ENCODE data around the gene B3GALT6.

Gene B3GALT6

GRCh38 chr1:1273512-1274298 lies 41.7 kb downstream of the B3GALT6 start, which contains the start of gene UBE2J2:
UBE2J2 (minus strand) TSS chr1:1273854; CDS start chr1:1267992, 5,862 bp downstream.
- H3K4me1 ChIP-seq (ENCODE audit: control insufficient read depth, insufficient read depth, low read length): peaks cover 18% of the 10 kb centered on the region
- H3K27me3 ChIP-seq (ENCODE audit: control insufficient read depth, insufficient read depth, low read length): peaks cover 7% of the 10 kb centered on the region
- peaks cover 15% of the 10 kb centered on the region for H3K36me3 ChIP-seq (ENCODE audit: control insufficient read depth, insufficient read depth, low read length)
- peak within 1 kb of the TSS; percentile 96 for H3K9ac ChIP-seq (ENCODE audit: low read length)
- peak within 1 kb of the TSS; percentile 57; the same call in 1 of the 2 replicates for H3K27ac ChIP-seq (ENCODE audit: low read depth, low read length)
- H3K4me3 ChIP-seq (ENCODE audit: low read depth, low read length): peak within 1 kb of the TSS; percentile 98
- H3K9me3 ChIP-seq (ENCODE audit: control insufficient read depth, insufficient read depth, low read depth, low read length): no peaks in the 10 kb centered on the region

- H3K4me3 ChIP-seq (ENCODE audit: low read depth, low read length): peak overlapping the region; percentile 80
- peaks cover 18% of the 10 kb centered on the region for H3K4me1 ChIP-seq (ENCODE audit: control insufficient read depth, insufficient read depth, low read length)
- H3K9ac ChIP-seq (ENCODE audit: low read length): peak overlapping the region; percentile 53
- peaks cover 15% of the 10 kb centered on the region for H3K36me3 ChIP-seq (ENCODE audit: control insufficient read depth, insufficient read depth, low read length)
- peaks cover 7% of the 10 kb centered on the region for H3K27me3 ChIP-seq (ENCODE audit: control insufficient read depth, insufficient read depth, low read length)
- no peak overlapping the region for H3K27ac ChIP-seq (ENCODE audit: low read depth, low read length)
- H3K9me3 ChIP-seq (ENCODE audit: control insufficient read depth, insufficient read depth, low read depth, low read length): no peaks in the 10 kb centered on the region
These were observed 42.4 kb downstream of the B3GALT6 start for GRCh38 chr1:1274299-1274930.

GRCh38 chr1:1274931-1275431 lies 42.9 kb downstream of the B3GALT6 start:
- Histone ChIP-seq H3K4me1 (ENCODE audit: control insufficient read depth, insufficient read depth, low read length) (peaks cover 18% of the 10 kb centered on the region), H3K9ac (ENCODE audit: low read length) (no peak overlapping the region), H3K36me3 (ENCODE audit: control insufficient read depth, insufficient read depth, low read length) (peaks cover 13% of the 10 kb centered on the region), H3K27ac (ENCODE audit: low read depth, low read length) (no peak overlapping the region), H3K27me3 (ENCODE audit: control insufficient read depth, insufficient read depth, low read length) (peaks cover 7% of the 10 kb centered on the region), H3K9me3 (ENCODE audit: control insufficient read depth, insufficient read depth, low read depth, low read length) (no peaks in the 10 kb centered on the region), H3K4me3 (ENCODE audit: low read depth, low read length) (peak overlapping the region; percentile 80; the same call in 1 of the 2 replicates)

- H3K4me3 ChIP-seq (ENCODE audit: low read depth, low read length): no peak overlapping the region
- H3K27me3 ChIP-seq (ENCODE audit: control insufficient read depth, insufficient read depth, low read length): peaks cover 7% of the 10 kb centered on the region
- peaks cover 18% of the 10 kb centered on the region for H3K4me1 ChIP-seq (ENCODE audit: control insufficient read depth, insufficient read depth, low read length)
- peaks cover 6% of the 10 kb centered on the region; the same call in 1 of the 2 replicates for H3K36me3 ChIP-seq (ENCODE audit: control insufficient read depth, insufficient read depth, low read length)
- no peaks in the 10 kb centered on the region for H3K9me3 ChIP-seq (ENCODE audit: control insufficient read depth, insufficient read depth, low read depth, low read length)
- no peak overlapping the region for H3K9ac ChIP-seq (ENCODE audit: low read length)
- H3K27ac ChIP-seq (ENCODE audit: low read depth, low read length): no peak overlapping the region
These were observed 43.8 kb downstream of the B3GALT6 start for GRCh38 chr1:1275836-1276235.

- H3K36me3 ChIP-seq (ENCODE audit: control insufficient read depth, insufficient read depth, low read length): no peaks in the 10 kb centered on the region
- H3K4me3 ChIP-seq (ENCODE audit: low read depth, low read length): no peak overlapping the region
- no peak overlapping the region for H3K9ac ChIP-seq (ENCODE audit: low read length)
- no peaks in the 10 kb centered on the region for H3K9me3 ChIP-seq (ENCODE audit: control insufficient read depth, insufficient read depth, low read depth, low read length)
- H3K27me3 ChIP-seq (ENCODE audit: control insufficient read depth, insufficient read depth, low read length): peaks cover 7% of the 10 kb centered on the region
- no peak overlapping the region for H3K27ac ChIP-seq (ENCODE audit: low read depth, low read length)
- peaks cover 8% of the 10 kb centered on the region for H3K4me1 ChIP-seq (ENCODE audit: control insufficient read depth, insufficient read depth, low read length)
These were observed 46.6 kb downstream of the B3GALT6 start for GRCh38 chr1:1278620-1279019.

GRCh38 chr1:1279028-1279427 lies 47.0 kb downstream of the B3GALT6 start:
- H3K9ac ChIP-seq (ENCODE audit: low read length): no peak overlapping the region
- no peak overlapping the region for H3K27ac ChIP-seq (ENCODE audit: low read depth, low read length)
- H3K4me1 ChIP-seq (ENCODE audit: control insufficient read depth, insufficient read depth, low read length): peaks cover 8% of the 10 kb centered on the region
- no peak overlapping the region for H3K4me3 ChIP-seq (ENCODE audit: low read depth, low read length)
- no peaks in the 10 kb centered on the region for H3K9me3 ChIP-seq (ENCODE audit: control insufficient read depth, insufficient read depth, low read depth, low read length)
- no peaks in the 10 kb centered on the region for H3K36me3 ChIP-seq (ENCODE audit: control insufficient read depth, insufficient read depth, low read length)
- H3K27me3 ChIP-seq (ENCODE audit: control insufficient read depth, insufficient read depth, low read length): peaks cover 7% of the 10 kb centered on the region

GRCh38 chr1:1280782-1281481 lies 48.9 kb downstream of the B3GALT6 start:
- Histone ChIP-seq H3K27ac (ENCODE audit: low read depth, low read length) (no peak overlapping the region), H3K36me3 (ENCODE audit: control insufficient read depth, insufficient read depth, low read length) (no peaks in the 10 kb centered on the region), H3K4me1 (ENCODE audit: control insufficient read depth, insufficient read depth, low read length) (no peaks in the 10 kb centered on the region), H3K27me3 (ENCODE audit: control insufficient read depth, insufficient read depth, low read length) (no peaks in the 10 kb centered on the region), H3K9ac (ENCODE audit: low read length) (no peak overlapping the region), H3K4me3 (ENCODE audit: low read depth, low read length) (no peak overlapping the region), H3K9me3 (ENCODE audit: control insufficient read depth, insufficient read depth, low read depth, low read length) (no peaks in the 10 kb centered on the region)

- no peaks in the 10 kb centered on the region for H3K36me3 ChIP-seq (ENCODE audit: control insufficient read depth, insufficient read depth, low read length)
- no peaks in the 10 kb centered on the region for H3K4me1 ChIP-seq (ENCODE audit: control insufficient read depth, insufficient read depth, low read length)
- H3K27ac ChIP-seq (ENCODE audit: low read depth, low read length): no peak overlapping the region
- no peaks in the 10 kb centered on the region for H3K27me3 ChIP-seq (ENCODE audit: control insufficient read depth, insufficient read depth, low read length)
- no peak overlapping the region for H3K4me3 ChIP-seq (ENCODE audit: low read depth, low read length)
- H3K9ac ChIP-seq (ENCODE audit: low read length): no peak overlapping the region
- H3K9me3 ChIP-seq (ENCODE audit: control insufficient read depth, insufficient read depth, low read depth, low read length): no peaks in the 10 kb centered on the region
These were observed 49.7 kb downstream of the B3GALT6 start for GRCh38 chr1:1281533-1282321.

- Histone ChIP-seq H3K9me3 (ENCODE audit: control insufficient read depth, insufficient read depth, low read depth, low read length) (no peaks in the 10 kb centered on the region), H3K4me1 (ENCODE audit: control insufficient read depth, insufficient read depth, low read length) (no peaks in the 10 kb centered on the region), H3K27ac (ENCODE audit: low read depth, low read length) (no peak overlapping the region), H3K36me3 (ENCODE audit: control insufficient read depth, insufficient read depth, low read length) (no peaks in the 10 kb centered on the region), H3K4me3 (ENCODE audit: low read depth, low read length) (no peak overlapping the region), H3K9ac (ENCODE audit: low read length) (no peak overlapping the region), H3K27me3 (ENCODE audit: control insufficient read depth, insufficient read depth, low read length) (no peaks in the 10 kb centered on the region)
These were observed 51.0 kb downstream of the B3GALT6 start for GRCh38 chr1:1282998-1283397.

- no peak overlapping the region for H3K4me3 ChIP-seq (ENCODE audit: low read depth, low read length)
- no peak overlapping the region for H3K27ac ChIP-seq (ENCODE audit: low read depth, low read length)
- H3K9ac ChIP-seq (ENCODE audit: low read length): no peak overlapping the region
- no peaks in the 10 kb centered on the region for H3K36me3 ChIP-seq (ENCODE audit: control insufficient read depth, insufficient read depth, low read length)
- peaks cover 4% of the 10 kb centered on the region for H3K9me3 ChIP-seq (ENCODE audit: control insufficient read depth, insufficient read depth, low read depth, low read length)
- no peaks in the 10 kb centered on the region for H3K4me1 ChIP-seq (ENCODE audit: control insufficient read depth, insufficient read depth, low read length)
- no peaks in the 10 kb centered on the region; the same call in 1 of the 2 replicates for H3K27me3 ChIP-seq (ENCODE audit: control insufficient read depth, insufficient read depth, low read length)
These were observed 51.8 kb downstream of the B3GALT6 start for GRCh38 chr1:1283821-1284220.

Data from HUES6 (cell line).